K562 (cell line): Measurements from ENCODE around the gene SIGLEC6. TPM values are rescaled to one million over a fixed set of nuclear protein-coding genes. Genes with fewer than 3 reads are reported as not detected.

ENCODE experiments used
- CEBPZ ChIP-seq: fragments of 150-350 bp; IDR thresholded peaks from 2 replicates; pipeline ENCODE4 v1.6.1; 2014; ENCODE audit warnings: low read depth, mild to moderate bottlenecking, low read length, borderline replicate concordance
- HIVEP1 ChIP-seq: fragments of 250-450 bp; sonication (Bioruptor Pico); IDR thresholded peaks from 2 replicates; pipeline ENCODE4 v1.4.0; 2020; ENCODE audit warnings: mild to moderate bottlenecking
- IFI16 ChIP-seq: fragments of 250-450 bp; sonication (Bioruptor Pico); IDR thresholded peaks from 2 replicates; pipeline ENCODE4 v2.1.2; 2022; ENCODE audit warnings: mild to moderate bottlenecking, inconsistent platforms
- MAFK ChIP-seq: IDR thresholded peaks from 2 replicates; pipeline ENCODE4 v1.6.1; 2011; ENCODE audit warnings: low read length, improper control_type of control experiment
- MCM3 ChIP-seq: fragments of 450-650 bp; IDR thresholded peaks from 2 replicates; pipeline ENCODE4 v1.6.1; 2016
- NR2C1 ChIP-seq, 2 experiments: fragments of 450-650 bp; IDR thresholded peaks; 2 replicates each; pipeline ENCODE4 v1.6.1; 2017; ENCODE audit warnings: mild to moderate bottlenecking in 2 of 2, antibody characterized with exemption in 1 of 2, inconsistent platforms in 1 of 2, missing compliant biosample characterization in 1 of 2, missing genetic modification characterization in 1 of 2
- RCOR1 ChIP-seq, 2 experiments: IDR thresholded peaks; 2 replicates each; pipeline ENCODE4 v1.6.1; 2012; ENCODE audit warnings: low read depth in 2 of 2, low read length in 2 of 2, borderline replicate concordance in 1 of 2, improper control_type of control experiment in 1 of 2
- SOX6 ChIP-seq: fragments of 450-650 bp; IDR thresholded peaks from 2 replicates; pipeline ENCODE4 v1.6.1; 2014; ENCODE audit warnings: mild to moderate bottlenecking
- TCF7 ChIP-seq: sonication (generic); IDR thresholded peaks from 2 replicates; pipeline ENCODE4 v1.6.1; 2016; ENCODE audit warnings: antibody characterized with exemption, borderline replicate concordance
- ZNF165 ChIP-seq: fragments of 250-450 bp; sonication (Bioruptor Pico); IDR thresholded peaks from 2 replicates; pipeline ENCODE4 v1.4.0; 2020; ENCODE audit warnings: borderline replicate concordance
- ZNF324 ChIP-seq: fragments of 250-450 bp; sonication (Bioruptor Pico); IDR thresholded peaks from 2 replicates; pipeline ENCODE4 v1.4.0; 2020; ENCODE audit warnings: mild to moderate bottlenecking
- ZNF766 ChIP-seq: fragments of 200-800 bp; sonication (Bioruptor generic); conservative IDR thresholded peaks from 2 replicates; pipeline ENCODE4 v1.6.1; 2016; ENCODE audit warnings: missing genetic modification characterization, missing compliant biosample characterization
- polyA plus RNA-seq, 8 experiments: library from polyadenylated mRNA; depleted of rRNA in 4 of 8; stranded (reverse) in 5 of 8; unstranded in 3 of 8; fragments of >200 nt; fragmentation: Nextera tagmentation in 2 of 8; fragmentation: Illumina TruSeq in 1 of 8; extraction: Ambion mirVana in 2 of 8; extraction: Trizol in 1 of 8; gene quantifications; 2 replicates each; pipeline versions ENCODE4 v1.2.1 to v1.2.3, GENCODE V29; 2011 to 2014; ENCODE audit warnings: inconsistent platforms in 1 of 8, missing spikeins in 1 of 8
- total RNA-seq, 7 experiments: library from RNA; depleted of rRNA in 6 of 7; stranded (reverse); fragments of >200 nt in 6 of 7; fragmentation: Illumina TruSeq in 2 of 7; extraction: Trizol in 2 of 7; gene quantifications; 2 replicates each; pipeline versions ENCODE4 v1.2.1 to v1.2.3, GENCODE V29; 2011 to 2021; ENCODE audit warnings: low replicate concordance in 1 of 7
- TF ChIP-seq, protein P1 (sequence below): IDR thresholded peaks from 2 replicates; pipeline ENCODE4 v1.6.1; 2016; ENCODE audit warnings: missing genetic modification characterization, missing compliant biosample characterization
- TF ChIP-seq, protein P2 (sequence below), 2 experiments: fragments of 450-650 bp; conservative IDR thresholded peaks; 2 replicates each; pipeline ENCODE4 v1.6.1; 2017; ENCODE audit warnings: mild to moderate bottlenecking in 2 of 2, moderate library complexity in 2 of 2
- TF ChIP-seq, protein P3 (sequence below): sonication (generic); formaldehyde crosslinking; IDR thresholded peaks from 2 replicates; pipeline ENCODE4 v1.8.0; 2022; ENCODE audit warnings: mild to moderate bottlenecking, missing genetic modification reagents

SIGLEC6 gene
- total and polyA plus RNA-seq, 9 of the 15 experiments (the other 6 are each of a cell fraction or from before 2014, with no cell fraction given) = 0.03 to 17.5 (median 0.71) TPM

- TF ChIP-seq MAFK (no peak), MCM3 (no peak), ZNF165 (no peak), NR2C1 (IDR thresholded peaks at IDR 0.05) (no peak), NR2C1 (tag; IDR thresholded peaks at IDR 0.05) (peak; percentile 67), ZNF324 (CRISPR knock-in tag) (no peak), CEBPZ (no peak), ZNF766 (CRISPR knock-in tag) (no peak), RCOR1 (IDR thresholded peaks at IDR 0.05; ENCODE audit: borderline replicate concordance in 1 of 2, low read depth in 2 of 2, low read length in 2 of 2) (peak in 1 of 2 experiments; percentile 62; a peak in 1 of 4 replicates), HIVEP1 (CRISPR knock-in tag) (no peak), SOX6 (peak; percentile 36; the same call in 1 of the 2 replicates), TCF7 (0 out of 2 replicates have a peak, but pooled peaks have one; percentile 57), IFI16 (no peak)
- TF ChIP-seq, protein P1, sequence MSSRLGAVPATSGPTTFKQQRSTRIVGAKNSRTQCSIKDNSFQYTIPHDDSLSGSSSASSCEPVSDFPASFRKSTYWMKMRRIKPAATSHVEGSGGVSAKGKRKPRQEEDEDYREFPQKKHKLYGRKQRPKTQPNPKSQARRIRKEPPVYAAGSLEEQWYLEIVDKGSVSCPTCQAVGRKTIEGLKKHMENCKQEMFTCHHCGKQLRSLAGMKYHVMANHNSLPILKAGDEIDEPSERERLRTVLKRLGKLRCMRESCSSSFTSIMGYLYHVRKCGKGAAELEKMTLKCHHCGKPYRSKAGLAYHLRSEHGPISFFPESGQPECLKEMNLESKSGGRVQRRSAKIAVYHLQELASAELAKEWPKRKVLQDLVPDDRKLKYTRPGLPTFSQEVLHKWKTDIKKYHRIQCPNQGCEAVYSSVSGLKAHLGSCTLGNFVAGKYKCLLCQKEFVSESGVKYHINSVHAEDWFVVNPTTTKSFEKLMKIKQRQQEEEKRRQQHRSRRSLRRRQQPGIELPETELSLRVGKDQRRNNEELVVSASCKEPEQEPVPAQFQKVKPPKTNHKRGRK (tag) = no peak
- TF ChIP-seq, protein P2, sequence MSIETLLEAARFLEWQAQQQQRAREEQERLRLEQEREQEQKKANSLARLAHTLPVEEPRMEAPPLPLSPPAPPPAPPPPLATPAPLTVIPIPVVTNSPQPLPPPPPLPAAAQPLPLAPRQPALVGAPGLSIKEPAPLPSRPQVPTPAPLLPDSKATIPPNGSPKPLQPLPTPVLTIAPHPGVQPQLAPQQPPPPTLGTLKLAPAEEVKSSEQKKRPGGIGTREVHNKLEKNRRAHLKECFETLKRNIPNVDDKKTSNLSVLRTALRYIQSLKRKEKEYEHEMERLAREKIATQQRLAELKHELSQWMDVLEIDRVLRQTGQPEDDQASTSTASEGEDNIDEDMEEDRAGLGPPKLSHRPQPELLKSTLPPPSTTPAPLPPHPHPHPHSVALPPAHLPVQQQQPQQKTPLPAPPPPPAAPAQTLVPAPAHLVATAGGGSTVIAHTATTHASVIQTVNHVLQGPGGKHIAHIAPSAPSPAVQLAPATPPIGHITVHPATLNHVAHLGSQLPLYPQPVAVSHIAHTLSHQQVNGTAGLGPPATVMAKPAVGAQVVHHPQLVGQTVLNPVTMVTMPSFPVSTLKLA (conservative IDR thresholded peaks at IDR 0.05) = peak in 1 of 2 experiments; percentile 34; a peak in 1 of 4 replicates
- TF ChIP-seq, protein P3, sequence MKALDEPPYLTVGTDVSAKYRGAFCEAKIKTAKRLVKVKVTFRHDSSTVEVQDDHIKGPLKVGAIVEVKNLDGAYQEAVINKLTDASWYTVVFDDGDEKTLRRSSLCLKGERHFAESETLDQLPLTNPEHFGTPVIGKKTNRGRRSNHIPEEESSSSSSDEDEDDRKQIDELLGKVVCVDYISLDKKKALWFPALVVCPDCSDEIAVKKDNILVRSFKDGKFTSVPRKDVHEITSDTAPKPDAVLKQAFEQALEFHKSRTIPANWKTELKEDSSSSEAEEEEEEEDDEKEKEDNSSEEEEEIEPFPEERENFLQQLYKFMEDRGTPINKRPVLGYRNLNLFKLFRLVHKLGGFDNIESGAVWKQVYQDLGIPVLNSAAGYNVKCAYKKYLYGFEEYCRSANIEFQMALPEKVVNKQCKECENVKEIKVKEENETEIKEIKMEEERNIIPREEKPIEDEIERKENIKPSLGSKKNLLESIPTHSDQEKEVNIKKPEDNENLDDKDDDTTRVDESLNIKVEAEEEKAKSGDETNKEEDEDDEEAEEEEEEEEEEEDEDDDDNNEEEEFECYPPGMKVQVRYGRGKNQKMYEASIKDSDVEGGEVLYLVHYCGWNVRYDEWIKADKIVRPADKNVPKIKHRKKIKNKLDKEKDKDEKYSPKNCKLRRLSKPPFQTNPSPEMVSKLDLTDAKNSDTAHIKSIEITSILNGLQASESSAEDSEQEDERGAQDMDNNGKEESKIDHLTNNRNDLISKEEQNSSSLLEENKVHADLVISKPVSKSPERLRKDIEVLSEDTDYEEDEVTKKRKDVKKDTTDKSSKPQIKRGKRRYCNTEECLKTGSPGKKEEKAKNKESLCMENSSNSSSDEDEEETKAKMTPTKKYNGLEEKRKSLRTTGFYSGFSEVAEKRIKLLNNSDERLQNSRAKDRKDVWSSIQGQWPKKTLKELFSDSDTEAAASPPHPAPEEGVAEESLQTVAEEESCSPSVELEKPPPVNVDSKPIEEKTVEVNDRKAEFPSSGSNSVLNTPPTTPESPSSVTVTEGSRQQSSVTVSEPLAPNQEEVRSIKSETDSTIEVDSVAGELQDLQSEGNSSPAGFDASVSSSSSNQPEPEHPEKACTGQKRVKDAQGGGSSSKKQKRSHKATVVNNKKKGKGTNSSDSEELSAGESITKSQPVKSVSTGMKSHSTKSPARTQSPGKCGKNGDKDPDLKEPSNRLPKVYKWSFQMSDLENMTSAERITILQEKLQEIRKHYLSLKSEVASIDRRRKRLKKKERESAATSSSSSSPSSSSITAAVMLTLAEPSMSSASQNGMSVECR (CRISPR knock-in tag) = no peak
Observed at GRCh38 chr19:51566489-51567100, 35.1 kb upstream of the SIGLEC6 start (continued).
